Prostate gland (tissue), 2 donors: ENCODE data around the gene SLC1A7. TPM values are rescaled to one million over a fixed set of nuclear protein-coding genes. Genes with fewer than 3 reads are reported as not detected.
A peak's percentile ranks its signal among the peaks of the same experiment; 100 is the strongest.

Experiments used
- DNase-seq: peaks from one replicate; pipeline ENCODE4 v3.0.0-alpha.2; 2019; ENCODE audit warnings: low spot score
- H3K27ac ChIP-seq, 2 donors: fragments of 200-600 bp; sonication (generic); 2 replicates each; pipeline ENCODE4 v1.5.1; 2017 to 2019
- H3K27me3 ChIP-seq: fragments of 200-600 bp; sonication (generic); replicated peaks from 2 replicates; pipeline ENCODE4 v1.5.1; 2019; ENCODE audit not compliant: insufficient read depth
- H3K36me3 ChIP-seq, 2 donors: fragments of 200-600 bp; sonication (generic); 1 replicate in 1 of 2; 2 replicates in 1 of 2; pipeline versions ENCODE4 v1.5.1 to v1.8.1; 2017 to 2019
- H3K4me1 ChIP-seq: fragments of 200-600 bp; sonication (generic); replicated peaks from 2 replicates; pipeline ENCODE4 v1.5.1; 2019
- H3K4me3 ChIP-seq, 2 donors: fragments of 200-600 bp; sonication (generic); 2 replicates each; pipeline ENCODE4 v1.5.1; 2017 to 2019
- H3K9me3 ChIP-seq: fragments of 200-600 bp; sonication (generic); 2 replicates; pipeline ENCODE4 v1.5.1; 2017
- POLR2A ChIP-seq: fragments of 450-650 bp; IDR thresholded peaks from one replicate; pipeline ENCODE4 v1.6.1; 2016; ENCODE audit warnings: antibody characterized with exemption, mild to moderate bottlenecking
- POLR2AphosphoS5 ChIP-seq: sonication (generic); formaldehyde crosslinking; IDR thresholded peaks from one replicate; pipeline ENCODE4 v1.6.1; 2017; ENCODE audit warnings: antibody characterized with exemption
- WGBS: methylation state at CpG from one replicate; pipeline ENCODE4 v1.1.5; 2018; 5-methylcytosine and 5-hydroxymethylcytosine counted together
- intact Hi-C: fragments of 100-400 bp; cut with DNase I; formaldehyde crosslinking; loops from one replicate; pipeline ENCODE4 v1.14.2; 2022
- total RNA-seq, 2 donors: library from RNA; depleted of rRNA; stranded (reverse); fragments of >200 nt; gene quantifications; one replicate each; pipeline ENCODE4 v1.1.0, GENCODE V29; 2016
- TF ChIP-seq, protein P1 (sequence below), 4 experiments: fragments of 200-600 bp in 2 of 4; fragments of 450-650 bp in 2 of 4; sonication (generic) in 2 of 4; IDR thresholded peaks; 1 replicate in 3 of 4; 2 replicates in 1 of 4; pipeline ENCODE4 v1.5.1; 2016 to 2019; ENCODE audit warnings: antibody characterized with exemption in 4 of 4, mild to moderate bottlenecking in 2 of 4, moderate library complexity in 2 of 4

Gene SLC1A7
- total RNA-seq, 2 donors from 2014 or later = 1.8 TPM; not detected in 1

DNA sequence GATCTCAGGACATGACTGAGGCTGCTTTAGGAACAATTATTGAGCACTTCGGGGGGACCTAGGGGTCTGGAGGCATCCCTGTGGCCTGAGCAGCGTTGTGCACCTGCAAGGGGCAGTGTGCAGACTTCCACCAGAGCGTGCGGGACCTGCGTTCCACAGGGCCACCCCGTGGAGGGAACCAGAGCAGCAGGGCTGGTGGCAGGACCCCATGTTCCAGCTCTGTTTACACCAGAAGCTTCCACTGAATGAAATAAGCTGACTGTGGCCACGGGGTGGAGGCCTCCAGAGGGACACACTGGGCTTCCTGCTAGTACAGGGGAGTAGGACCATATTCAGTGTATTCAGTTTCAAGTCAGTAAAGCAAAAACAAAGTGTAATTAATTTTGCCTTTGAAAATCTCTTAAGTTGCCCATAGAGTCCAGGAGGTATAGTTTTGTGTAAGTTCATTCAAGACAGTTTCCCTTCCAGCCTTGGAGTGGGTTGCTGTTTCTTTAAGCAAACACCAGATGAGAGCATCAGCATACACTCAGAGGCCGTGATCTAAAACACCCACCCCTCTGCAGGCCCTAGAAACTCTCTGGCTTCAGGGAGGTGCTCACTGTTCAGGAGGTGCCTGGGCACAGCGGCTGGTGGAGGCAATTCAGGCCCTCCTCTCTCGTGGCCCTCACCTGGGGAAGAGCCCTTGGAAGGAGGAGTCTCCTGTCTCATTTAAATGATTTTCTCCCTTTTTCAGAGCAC is 16.6 kb downstream of the SLC1A7 start:
- intact Hi-C loops = no loop called here
- no peaks in the 10 kb centered on the region for H3K9me3 ChIP-seq
- TF ChIP-seq, protein P1, sequence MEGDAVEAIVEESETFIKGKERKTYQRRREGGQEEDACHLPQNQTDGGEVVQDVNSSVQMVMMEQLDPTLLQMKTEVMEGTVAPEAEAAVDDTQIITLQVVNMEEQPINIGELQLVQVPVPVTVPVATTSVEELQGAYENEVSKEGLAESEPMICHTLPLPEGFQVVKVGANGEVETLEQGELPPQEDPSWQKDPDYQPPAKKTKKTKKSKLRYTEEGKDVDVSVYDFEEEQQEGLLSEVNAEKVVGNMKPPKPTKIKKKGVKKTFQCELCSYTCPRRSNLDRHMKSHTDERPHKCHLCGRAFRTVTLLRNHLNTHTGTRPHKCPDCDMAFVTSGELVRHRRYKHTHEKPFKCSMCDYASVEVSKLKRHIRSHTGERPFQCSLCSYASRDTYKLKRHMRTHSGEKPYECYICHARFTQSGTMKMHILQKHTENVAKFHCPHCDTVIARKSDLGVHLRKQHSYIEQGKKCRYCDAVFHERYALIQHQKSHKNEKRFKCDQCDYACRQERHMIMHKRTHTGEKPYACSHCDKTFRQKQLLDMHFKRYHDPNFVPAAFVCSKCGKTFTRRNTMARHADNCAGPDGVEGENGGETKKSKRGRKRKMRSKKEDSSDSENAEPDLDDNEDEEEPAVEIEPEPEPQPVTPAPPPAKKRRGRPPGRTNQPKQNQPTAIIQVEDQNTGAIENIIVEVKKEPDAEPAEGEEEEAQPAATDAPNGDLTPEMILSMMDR (IDR thresholded peaks at IDR 0.05) = no peak
- TF ChIP-seq POLR2AphosphoS5 (no peak), POLR2A (no peak)
- DNase-seq = no peak
- 70% methylated on average over 10 of the region's 10 CpGs for WGBS
- peak overlapping the region in 1 of 2 donors; percentile 43 for H3K27ac ChIP-seq
- no peaks in the 10 kb centered on the region for H3K27me3 ChIP-seq
- H3K36me3 ChIP-seq = no peaks in the 10 kb centered on the region
- H3K4me1 ChIP-seq = no peaks in the 10 kb centered on the region
- no peak overlapping the region for H3K4me3 ChIP-seq

DNA sequence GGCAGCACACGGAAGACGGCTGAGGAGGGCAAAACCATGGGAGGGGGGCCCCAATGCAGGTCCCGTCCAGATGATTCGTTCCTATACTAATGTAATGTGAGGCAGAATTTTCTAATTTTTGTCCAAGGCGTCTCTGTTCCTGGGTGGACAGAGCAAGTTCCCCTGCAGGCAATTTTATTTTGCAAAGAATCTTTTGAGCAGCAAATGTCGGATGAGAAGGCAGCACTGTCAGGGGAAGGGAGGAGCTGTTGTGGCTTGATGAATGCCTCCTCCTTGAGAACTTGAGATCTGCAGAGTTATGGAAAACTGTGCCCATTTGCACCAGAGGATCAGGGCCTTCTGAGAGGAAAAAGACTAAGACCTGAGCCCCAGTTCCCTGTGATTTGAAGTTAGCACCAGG is 17.3 kb downstream of the SLC1A7 start:
- H3K27ac ChIP-seq = peak overlapping the region in 1 of 2 donors; percentile 43
- DNase-seq = no peak
- intact Hi-C loops = no loop called here
- no peaks in the 10 kb centered on the region for H3K9me3 ChIP-seq
- no peaks in the 10 kb centered on the region for H3K4me1 ChIP-seq
- TF ChIP-seq, protein P1 (IDR thresholded peaks at IDR 0.05) = no peak
- TF ChIP-seq POLR2A = no peak
- no peak for TF ChIP-seq POLR2AphosphoS5
- WGBS = 72% methylated on average over 6 of the region's 6 CpGs
- H3K4me3 ChIP-seq = no peak overlapping the region
- H3K27me3 ChIP-seq = no peaks in the 10 kb centered on the region
- no peaks in the 10 kb centered on the region for H3K36me3 ChIP-seq

DNA sequence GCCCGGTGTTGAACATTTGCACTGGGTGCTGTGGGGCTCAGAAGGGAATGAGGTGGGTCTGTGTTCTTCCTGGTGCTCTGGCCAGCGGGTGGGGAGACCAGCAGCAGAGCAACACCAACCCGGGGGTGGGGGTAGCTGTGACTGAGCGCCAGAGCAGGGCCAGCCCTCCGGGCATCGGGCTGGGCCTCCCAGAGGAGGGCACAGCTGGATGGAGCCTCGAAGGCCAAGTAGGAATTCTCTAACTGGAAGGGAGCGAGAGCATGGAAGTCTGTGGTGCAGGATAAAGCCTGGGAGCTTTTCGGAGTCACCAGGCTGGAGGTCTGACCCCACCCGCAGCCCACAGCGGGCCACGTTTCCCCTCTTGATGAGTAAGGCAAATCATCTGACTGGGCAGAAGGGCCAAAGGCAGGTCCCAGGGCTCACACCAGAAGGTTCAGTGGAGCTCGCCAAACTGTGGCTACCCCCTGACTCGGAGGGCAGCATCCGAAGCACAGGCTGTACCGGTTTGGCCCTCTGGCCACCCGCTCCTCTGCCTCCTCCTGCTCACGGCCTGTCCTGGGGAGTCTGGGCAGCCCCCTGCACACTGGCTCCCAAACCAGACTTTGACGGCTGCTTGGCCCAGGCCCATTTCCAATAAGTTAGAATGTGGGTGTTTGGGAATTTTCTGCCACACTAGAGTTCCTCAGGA is 18.8 kb downstream of the SLC1A7 start:
- intact Hi-C loops = no loop called here
- H3K27me3 ChIP-seq = no peaks in the 10 kb centered on the region
- no peaks in the 10 kb centered on the region for H3K4me1 ChIP-seq
- TF ChIP-seq POLR2AphosphoS5 = no peak
- TF ChIP-seq, protein P1 (IDR thresholded peaks at IDR 0.05) = no peak
- no peak for TF ChIP-seq POLR2A
- WGBS = 58% methylated on average over 19 of the region's 19 CpGs
- H3K9me3 ChIP-seq = no peaks in the 10 kb centered on the region
- H3K4me3 ChIP-seq = no peak overlapping the region
- H3K36me3 ChIP-seq = no peaks in the 10 kb centered on the region
- H3K27ac ChIP-seq = peak overlapping the region; percentile 24 to 41
- DNase-seq = no peak

DNA sequence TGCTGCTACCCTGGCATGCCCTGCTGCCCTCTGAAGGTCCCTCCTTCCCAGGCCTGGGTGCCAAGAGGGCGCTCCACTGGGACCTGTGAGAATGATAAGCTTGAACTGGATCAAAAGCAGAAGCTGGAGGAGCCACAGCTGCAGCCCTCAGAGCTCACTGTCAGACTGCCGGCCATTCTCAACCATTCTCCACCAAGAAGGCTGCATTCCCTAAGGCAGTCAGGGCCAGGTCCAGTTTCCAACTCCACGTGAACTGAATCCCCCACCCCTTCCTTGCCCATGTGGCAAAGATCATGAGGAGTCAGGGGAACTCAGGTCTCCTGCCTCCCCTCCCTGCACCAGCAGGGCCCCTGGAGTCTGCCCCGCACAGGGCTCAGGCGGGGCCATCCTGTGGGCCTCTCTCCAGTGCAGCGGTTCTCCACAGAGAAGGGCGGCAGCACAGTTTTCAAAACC is 19.5 kb downstream of the SLC1A7 start:
- Histone ChIP-seq H3K4me1 (no peaks in the 10 kb centered on the region), H3K27ac (peak overlapping the region; percentile 24 to 41), H3K4me3 (no peak overlapping the region), H3K9me3 (no peaks in the 10 kb centered on the region), H3K36me3 (no peaks in the 10 kb centered on the region), H3K27me3 (no peaks in the 10 kb centered on the region)
- TF ChIP-seq POLR2A (no peak), POLR2AphosphoS5 (no peak)
- TF ChIP-seq, protein P1 (IDR thresholded peaks at IDR 0.05) = no peak
- intact Hi-C loops = no loop called here
- DNase-seq = no peak
- 84% methylated on average over 5 of the region's 7 CpGs for WGBS
